ENCODE results near the gene TRPM4. TPM values are rescaled to one million over a fixed set of nuclear protein-coding genes. Genes with fewer than 3 reads are reported as not detected.

TRPM4 gene
- total and polyA plus RNA-seq, 2 of the 13 experiments (the other 11 are each of a cell fraction or from before 2014, with no cell fraction given), result 1.9 to 4.3 TPM

- no peak overlapping the region for H3K27ac ChIP-seq (ENCODE audit: extremely low read length, insufficient read depth, low read length)
- WGBS (ENCODE audit: low lambda C conversion rate), result 56% methylated on average over 7 of the region's 19 CpGs
- POLR2A ChIA-PET, result no interaction called here
- no peaks in the 10 kb centered on the region for H3K36me3 ChIP-seq (replicated peaks in 1 of 2; ENCODE audit: control insufficient read depth in 1 of 2, insufficient read depth in 2 of 2, low read length in 2 of 2)
- peaks cover 17% of the 10 kb centered on the region for H3K4me1 ChIP-seq (ENCODE audit: insufficient read depth, low read length)
- CTCF ChIA-PET (ENCODE audit: low intra/inter-chr PET ratio, low total read pairs), result no interaction called here
- FAIRE-seq, result no peak
- H2AFZ ChIP-seq (ENCODE audit: low read length), result no peak overlapping the region
- TF ChIP-seq ZBTB33 (CRISPR knock-in tag; IDR thresholded peaks at IDR 0.05), result peak; percentile 42; the same call in 1 of the 2 replicates
- no peak for TF ChIP-seq ZMAT3 (CRISPR knock-in tag; conservative IDR thresholded peaks at IDR 0.05)
- TF ChIP-seq CCAR2 (optimal IDR thresholded peaks at IDR 0.05; ENCODE audit: low read depth, low read length), result no peak
- TF ChIP-seq ZFX (CRISPR knock-in tag; IDR thresholded peaks at IDR 0.05; ENCODE audit: low read depth), result no peak
- TF ChIP-seq NFIC (IDR thresholded peaks at IDR 0.05; ENCODE audit: low read length), result no peak
- no peak for TF ChIP-seq ZNF883 (CRISPR knock-in tag; IDR thresholded peaks at IDR 0.05; ENCODE audit: not compliant biosample characterization)
- TF ChIP-seq KLF11 (CRISPR knock-in tag; IDR thresholded peaks at IDR 0.05), result no peak
- TF ChIP-seq SALL1 (CRISPR knock-in tag; IDR thresholded peaks at IDR 0.05), result no peak
- no peak for TF ChIP-seq NFE2L2 (IDR thresholded peaks at IDR 0.05; ENCODE audit: low read length)
- TF ChIP-seq ZNF230 (CRISPR knock-in tag; IDR thresholded peaks at IDR 0.05), result no peak
- 0 out of 2 replicates have a peak, but pooled peaks have one; percentile 23 for TF ChIP-seq HNF4G (IDR thresholded peaks at IDR 0.05; ENCODE audit: borderline replicate concordance, low read depth, low read length)
- TF ChIP-seq HNF4G (CRISPR knock-in tag; IDR thresholded peaks at IDR 0.05; ENCODE audit: borderline replicate concordance, low read depth), result no peak
- no peak for TF ChIP-seq SRSF4 (IDR thresholded peaks at IDR 0.05; ENCODE audit: low read depth, low read length, poor library complexity, severe bottlenecking)
- peak; percentile 52; the same call in 1 of the 2 replicates for TF ChIP-seq HNF4A (CRISPR knock-in tag; IDR thresholded peaks at IDR 0.05)
- TF ChIP-seq PBX3 (CRISPR knock-in tag; IDR thresholded peaks at IDR 0.05; ENCODE audit: borderline replicate concordance), result no peak
- no peak for TF ChIP-seq BHLHE40 (IDR thresholded peaks at IDR 0.05; ENCODE audit: low read length)
- H3K4me3 ChIP-seq (replicated peaks in 1 of 3; ENCODE audit: insufficient read depth in 1 of 3, low read depth in 2 of 3, low read length in 3 of 3), result no peak overlapping the region
- no peak overlapping the region for H3K9ac ChIP-seq (ENCODE audit: insufficient read depth, low read depth, low read length)
- BruUV-seq (replicated peaks), result no TSS peak
- in situ Hi-C loops (cut with HindIII; ENCODE audit: extremely low pct_ligation_motif_present, low pct_unique_long_range_greater_than_20kb), result no loop called here
- no peaks in the 10 kb centered on the region for H3K27me3 ChIP-seq (ENCODE audit: control insufficient read depth in 1 of 2, insufficient read depth in 2 of 2, low read length in 2 of 2)
- H4K20me1 ChIP-seq (ENCODE audit: insufficient read depth, low read length), result no peaks in the 10 kb centered on the region
- intact Hi-C loops (cut with micrococcal nuclease; ENCODE audit: unreplicated experiment), result no loop called here
- ATAC-seq, result peak; percentile 39; the same call in 2 of the 3 replicates
- H3K4me2 ChIP-seq (ENCODE audit: low read depth, low read length), result no peak overlapping the region
- H3K79me2 ChIP-seq (ENCODE audit: insufficient read depth, low read length), result no peaks in the 10 kb centered on the region
- DNase-seq (ENCODE audit: low spot score), result no peak
- no peaks in the 10 kb centered on the region for H3K9me3 ChIP-seq (ENCODE audit: low read length)
These were observed 53.4 kb downstream of the TRPM4 start for GRCh38 chr19:49210901-49211451.

All from HepG2 (cell line).